GM23338 (cell line): ENCODE measurements around the gene BTBD9. TPM values are rescaled to one million over a fixed set of nuclear protein-coding genes. Genes with fewer than 3 reads are reported as not detected.

ENCODE experiments used
- ATAC-seq: fragments of 200-7000 bp; cut with Tn5 transposase; 3 replicates; pipeline ENCODE4 v1.9.1; 2020
- DNase-seq: peaks from one replicate; pipeline ENCODE4 v3.0.0-alpha.2; 2015; ENCODE audit warnings: low spot score
- H2AFZ ChIP-seq: fragments of 200-600 bp; sonication (generic); 2 replicates; pipeline ENCODE4 v1.8.0; 2016; ENCODE audit warnings: antibody characterized with exemption, mild to moderate bottlenecking, moderate library complexity
- H3F3A ChIP-seq: fragments of 200-600 bp; sonication (generic); replicated peaks from 2 replicates; pipeline ENCODE4 v1.8.0; 2017; ENCODE audit warnings: antibody characterized with exemption, mixed run types, low read depth
- H3K27ac ChIP-seq: fragments of 200-600 bp; sonication (generic); 2 replicates; pipeline ENCODE4 v1.6.1; 2016; ENCODE audit warnings: low read depth
- H3K27me3 ChIP-seq: fragments of 200-600 bp; sonication (generic); 2 replicates; pipeline ENCODE4 v1.8.0; 2016; ENCODE audit warnings: mild to moderate bottlenecking, mixed run types, moderate library complexity; ENCODE audit not compliant: insufficient read depth
- H3K36me3 ChIP-seq: fragments of 200-600 bp; sonication (generic); 2 replicates; pipeline ENCODE4 v1.8.0; 2016; ENCODE audit warnings: mild to moderate bottlenecking; ENCODE audit not compliant: insufficient read depth
- H3K4me1 ChIP-seq: fragments of 200-600 bp; sonication (generic); 2 replicates; pipeline ENCODE4 v1.8.0; 2016; ENCODE audit warnings: mild to moderate bottlenecking, moderate library complexity; ENCODE audit not compliant: insufficient read depth
- H3K4me2 ChIP-seq: fragments of 200-600 bp; sonication (generic); 2 replicates; pipeline ENCODE4 v1.7.1; 2017; ENCODE audit warnings: mixed run types
- H3K4me3 ChIP-seq: fragments of 200-600 bp; sonication (generic); 2 replicates; pipeline ENCODE4 v1.6.1; 2016; ENCODE audit warnings: mixed run types
- H3K79me2 ChIP-seq: fragments of 200-600 bp; sonication (generic); replicated peaks from 2 replicates; pipeline ENCODE4 v1.8.0; 2017; ENCODE audit warnings: mild to moderate bottlenecking; ENCODE audit not compliant: insufficient read depth
- H3K9me2 ChIP-seq: fragments of 200-600 bp; sonication (generic); 2 replicates; pipeline ENCODE4 v1.8.0; 2017; ENCODE audit not compliant: insufficient read depth
- H4K20me1 ChIP-seq: fragments of 200-600 bp; sonication (generic); replicated peaks from 2 replicates; pipeline ENCODE4 v1.8.0; 2017; ENCODE audit warnings: mild to moderate bottlenecking; ENCODE audit not compliant: insufficient read depth
- H3K27ac Mint-ChIP-seq: 2 replicates; pipeline ENCODE4 v1.8.0; 2020; ENCODE audit warnings: inconsistent platforms, mild to moderate bottlenecking, moderate library complexity, mixed read lengths
- H3K27me3 Mint-ChIP-seq: 3 replicates; pipeline ENCODE4 v1.8.0; 2022; ENCODE audit warnings: low read depth, mild to moderate bottlenecking, moderate library complexity, mixed read lengths, inconsistent platforms; ENCODE audit not compliant: insufficient read depth, poor library complexity
- H3K36me3 Mint-ChIP-seq: 3 replicates; pipeline ENCODE4 v1.8.0; 2021; ENCODE audit warnings: low read depth, mild to moderate bottlenecking, inconsistent platforms, moderate library complexity, mixed read lengths
- H3K4me1 Mint-ChIP-seq: 3 replicates; pipeline ENCODE4 v1.8.0; 2020; ENCODE audit warnings: mild to moderate bottlenecking, inconsistent platforms, mixed read lengths
- H3K4me3 Mint-ChIP-seq: 3 replicates; pipeline ENCODE4 v1.8.0; 2021; ENCODE audit warnings: moderate library complexity, mild to moderate bottlenecking, inconsistent platforms, mixed read lengths
- H3K9me3 Mint-ChIP-seq: 3 replicates; pipeline ENCODE4 v1.8.0; 2020; ENCODE audit warnings: moderate library complexity, mild to moderate bottlenecking, inconsistent platforms, mixed read lengths
- EZH2phosphoT487 ChIP-seq: fragments of 200-600 bp; sonication (generic); IDR thresholded peaks from one replicate; pipeline ENCODE4 v1.8.1; 2018; ENCODE audit warnings: antibody characterized with exemption; ENCODE audit not compliant: unreplicated experiment
- JUNB ChIP-seq: IDR thresholded peaks from one replicate; pipeline ENCODE4 v1.6.1; 2016; ENCODE audit warnings: antibody characterized with exemption; ENCODE audit not compliant: unreplicated experiment
- NANOG ChIP-seq: IDR thresholded peaks from 2 replicates; pipeline ENCODE4 v1.6.1; 2016; ENCODE audit warnings: antibody characterized with exemption, borderline replicate concordance
- POLR2AphosphoS5 ChIP-seq: IDR thresholded peaks from 2 replicates; pipeline ENCODE4 v1.6.1; 2016; ENCODE audit warnings: antibody characterized with exemption, low read depth
- STAT1 ChIP-seq: IDR thresholded peaks from one replicate; pipeline ENCODE4 v1.6.1; 2016; ENCODE audit warnings: antibody characterized with exemption; ENCODE audit not compliant: unreplicated experiment
- ZNF331 ChIP-seq: fragments of 250-450 bp; sonication (Bioruptor Pico); IDR thresholded peaks from 2 replicates; pipeline ENCODE4 v1.5.0; 2020; ENCODE audit warnings: low read depth, mild to moderate bottlenecking, moderate library complexity
- ZNF462 ChIP-seq: fragments of 250-450 bp; sonication (Bioruptor Pico); IDR thresholded peaks from 2 replicates; pipeline ENCODE4 v1.5.0; 2020; ENCODE audit warnings: mild to moderate bottlenecking, moderate library complexity
- polyA plus RNA-seq: library from polyadenylated mRNA; unstranded; fragments of >200 nt; fragmentation: Nextera tagmentation; extraction: Ambion mirVana; gene quantifications from 2 replicates; pipeline ENCODE4 v1.2.1, GENCODE V29; 2016
- total RNA-seq: library from RNA; depleted of rRNA; stranded (reverse); fragments of >200 nt; shearing (Covaris generic); gene quantifications from 2 replicates; pipeline ENCODE4 v1.2.3, GENCODE V29; 2014

BTBD9 gene
- total and polyA plus RNA-seq, 2 experiments from 2014 or later = 4.2 to 5.3 TPM

GRCh38 chr6:38146021-38146733 lies 493.6 kb downstream of the BTBD9 start:
- Histone ChIP-seq H2AFZ (no peak overlapping the region), H4K20me1 (peaks cover 3% of the 10 kb centered on the region; the same call in 1 of the 2 replicates), H3K79me2 (peaks cover 10% of the 10 kb centered on the region; the same call in 1 of the 2 replicates), H3K9me2 (no peaks in the 10 kb centered on the region), H3K27me3 (no peaks in the 10 kb centered on the region), H3K36me3 (no peaks in the 10 kb centered on the region), H3K4me1 (peaks cover 26% of the 10 kb centered on the region), H3K4me2 (no peak overlapping the region), H3K4me3 (no peak overlapping the region), H3F3A (no peaks in the 10 kb centered on the region), H3K27ac (no peak overlapping the region)
- TF ChIP-seq ZNF462 (CRISPR knock-in tag) (no peak), STAT1 (no peak), POLR2AphosphoS5 (no peak), JUNB (no peak), ZNF331 (CRISPR knock-in tag) (no peak), EZH2phosphoT487 (no peak), NANOG (no peak)
- H3K9me3 Mint-ChIP-seq = no peaks in the 10 kb centered on the region
- H3K4me3 Mint-ChIP-seq = no peak overlapping the region
- peaks cover 8% of the 10 kb centered on the region for H3K27me3 Mint-ChIP-seq
- no peaks in the 10 kb centered on the region for H3K36me3 Mint-ChIP-seq
- DNase-seq (no peak), ATAC-seq (no peak)
- no peak overlapping the region for H3K27ac Mint-ChIP-seq
- peaks cover 69% of the 10 kb centered on the region for H3K4me1 Mint-ChIP-seq
